Lung (tissue), 12 donors: ENCODE data around the gene ACAD11. TPM values are rescaled to one million over a fixed set of nuclear protein-coding genes. Genes with fewer than 3 reads are reported as not detected.

Source experiments
- ATAC-seq: fragments of 200-7000 bp; cut with Tn5 transposase; one replicate; pipeline ENCODE4 v1.9.1; 2020; ENCODE audit warnings: moderate number of reproducible peaks; ENCODE audit not compliant: insufficient read depth, low FRiP score
- DNase-seq, 3 donors: peaks; one replicate each; pipeline ENCODE4 v3.0.0-alpha.2; 2013 to 2017
- H3K27ac ChIP-seq, 2 donors: one replicate each; pipeline ENCODE4 v1.5.1; 2013; ENCODE audit warnings: mild to moderate bottlenecking in 2 of 2, moderate library complexity in 2 of 2, control low read depth in 1 of 2, inconsistent platforms in 1 of 2, low read depth in 1 of 2, low read length in 1 of 2
- H3K27me3 ChIP-seq, 3 donors: one replicate each; pipeline ENCODE4 v1.5.1; 2013; ENCODE audit warnings: low read length in 2 of 3; ENCODE audit not compliant: control insufficient read depth in 3 of 3, insufficient read depth in 3 of 3
- H3K36me3 ChIP-seq, 4 donors: one replicate each; pipeline ENCODE4 v1.5.1; 2013; ENCODE audit warnings: low read length in 4 of 4, mild to moderate bottlenecking in 1 of 4, moderate library complexity in 1 of 4; ENCODE audit not compliant: control insufficient read depth in 4 of 4, insufficient read depth in 4 of 4
- H3K4me1 ChIP-seq, 5 donors: one replicate each; pipeline ENCODE4 v1.5.1; 2013; ENCODE audit warnings: low read length in 5 of 5, mild to moderate bottlenecking in 2 of 5, moderate library complexity in 1 of 5; ENCODE audit not compliant: control insufficient read depth in 5 of 5, insufficient read depth in 5 of 5
- H3K4me3 ChIP-seq: one replicate; pipeline ENCODE4 v1.5.1; 2013; ENCODE audit warnings: mild to moderate bottlenecking, control low read depth, moderate library complexity
- H3K9ac ChIP-seq, 2 donors: one replicate each; pipeline ENCODE4 v1.5.1; 2013; ENCODE audit warnings: low read length in 2 of 2, control low read depth in 1 of 2; ENCODE audit not compliant: insufficient read depth in 1 of 2
- H3K9me3 ChIP-seq, 4 donors: one replicate each; pipeline ENCODE4 v1.5.1; 2013; ENCODE audit warnings: low read length in 3 of 4, mild to moderate bottlenecking in 1 of 4, moderate library complexity in 1 of 4; ENCODE audit not compliant: control insufficient read depth in 4 of 4, insufficient read depth in 3 of 4
- CTCF ChIP-seq: IDR thresholded peaks from 2 replicates; pipeline ENCODE4 v1.5.1; 2012; ENCODE audit warnings: mild to moderate bottlenecking; ENCODE audit errors: control extremely low read depth, extremely low read depth
- WGBS, 2 donors: extraction: QIAGEN DNeasy Blood & Tissue Kit; methylation state at CpG; one replicate each; pipeline ENCODE4 v1.1.7; 2013; 5-methylcytosine and 5-hydroxymethylcytosine counted together
- polyA plus RNA-seq, 2 donors: library from polyadenylated mRNA; stranded (reverse); fragments of 200-250 nt; gene quantifications; one replicate each; pipeline ENCODE4 v1.2.1, GENCODE V29; 2013
- total RNA-seq, 2 donors: library from RNA; depleted of rRNA in 1 of 2; stranded (reverse); fragments of >200 nt in 1 of 2; gene quantifications; one replicate each; pipeline ENCODE4 v1.2.1, GENCODE V29; 2014 to 2021
- donor health status: control.
- donor health status: control.
- donor health status: Bipolar disorder and iron deficiency.
- donor health status: healthy.
- donor health status: DM: yes; HTN: yes; CAD: no.

Gene ACAD11
- total and polyA plus RNA-seq, 4 donors: 6.3 to 34.2 (median 16.0) TPM

- Histone ChIP-seq H3K9ac (no peak overlapping the region), H3K9me3 (no peaks in the 10 kb centered on the region), H3K4me3 (no peak overlapping the region), H3K36me3 (no peaks in the 10 kb centered on the region), H3K4me1 (peaks cover 0 to 24% (median 2%) of the 10 kb centered on the region in 5 donors), H3K27me3 (no peaks in the 10 kb centered on the region), H3K27ac (no peak overlapping the region)
- ATAC-seq (no peak), DNase-seq (no peak)
- TF ChIP-seq CTCF: no peak
- 71 to 79% methylated on average over 2 of the region's 2 CpGs for WGBS, 2 donors
These were observed 4.1 kb downstream of the ACAD11 start for GRCh38 chr3:132655471-132655870.

GRCh38 chr3:132654721-132655120 lies 4.9 kb downstream of the ACAD11 start:
- no peak overlapping the region for H3K9ac ChIP-seq
- no peaks in the 10 kb centered on the region for H3K9me3 ChIP-seq
- no peak for TF ChIP-seq CTCF
- H3K27me3 ChIP-seq: no peaks in the 10 kb centered on the region
- DNase-seq (no peak), ATAC-seq (no peak)
- no peaks in the 10 kb centered on the region for H3K36me3 ChIP-seq
- WGBS, 2 donors: 86 to 95% methylated on average over 5 of the region's 5 CpGs
- H3K4me1 ChIP-seq: peaks cover 0 to 30% (median 2%) of the 10 kb centered on the region in 5 donors
- no peak overlapping the region for H3K27ac ChIP-seq
- H3K4me3 ChIP-seq: no peak overlapping the region

- WGBS, 2 donors: 94 to 97% methylated on average over 2 of the region's 2 CpGs
- Histone ChIP-seq H3K27me3 (no peaks in the 10 kb centered on the region), H3K27ac (no peak overlapping the region), H3K4me3 (no peak overlapping the region), H3K9ac (no peak overlapping the region), H3K36me3 (no peaks in the 10 kb centered on the region), H3K9me3 (no peaks in the 10 kb centered on the region), H3K4me1 (peaks cover 0 to 30% (median 2%) of the 10 kb centered on the region in 5 donors)
- no peak for ATAC-seq
- TF ChIP-seq CTCF: no peak
- no peak for DNase-seq
These were observed 5.4 kb downstream of the ACAD11 start for GRCh38 chr3:132654190-132654589.

- DNase-seq (no peak), ATAC-seq (no peak)
- H3K27ac ChIP-seq: no peak overlapping the region
- no peak overlapping the region for H3K9ac ChIP-seq
- peaks cover 0 to 30% (median 0%) of the 10 kb centered on the region in 5 donors for H3K4me1 ChIP-seq
- no peak for TF ChIP-seq CTCF
- no peaks in the 10 kb centered on the region for H3K36me3 ChIP-seq
- WGBS, 2 donors: 86 to 96% methylated on average over 1 of the region's 1 CpG
- no peak overlapping the region for H3K4me3 ChIP-seq
- no peaks in the 10 kb centered on the region for H3K9me3 ChIP-seq
- H3K27me3 ChIP-seq: no peaks in the 10 kb centered on the region
These were observed 6.9 kb downstream of the ACAD11 start for GRCh38 chr3:132652640-132653270.
